Hindlimb muscle (tissue), 1 donor: ENCODE measurements around the gene EHHADH. TPM values are rescaled to one million over a fixed set of nuclear protein-coding genes. Genes with fewer than 3 reads are reported as not detected.
"Not testable (repeated sequence)": the region's sequence is repeated elsewhere in the genome, so short reads cannot be mapped to it uniquely, and the experiment has no call there.

ENCODE experiments used
- DNase-seq: peaks from one replicate; pipeline ENCODE4 v3.0.0-alpha.2; 2013
- polyA plus RNA-seq: library from polyadenylated mRNA; unstranded; fragments of 120-200 nt; gene quantifications from one replicate; pipeline ENCODE4 v1.2.1, GENCODE V29; 2013; ENCODE audit not compliant: insufficient read length

Gene EHHADH
- polyA plus RNA-seq, 1 donor = 3.2 TPM

GRCh38 chr3:185251272-185251671, 2.6 kb downstream of the EHHADH start:
- DNase-seq = no peak

GRCh38 chr3:185250653-185251052, 3.2 kb downstream of the EHHADH start:
- no peak for DNase-seq

GRCh38 chr3:185250247-185250646, 3.6 kb downstream of the EHHADH start:
- no peak for DNase-seq

- no peak for DNase-seq
Observed at GRCh38 chr3:185242642-185243041, 11.2 kb downstream of the EHHADH start.

- no peak for DNase-seq
Observed at GRCh38 chr3:185236969-185237368, 16.9 kb downstream of the EHHADH start.

- DNase-seq = no peak
Observed at GRCh38 chr3:185233328-185233727, 20.5 kb downstream of the EHHADH start.

GRCh38 chr3:185226526-185226925, 27.3 kb downstream of the EHHADH start:
- not testable (repeated sequence) for DNase-seq

- DNase-seq = no peak
Observed at GRCh38 chr3:185225523-185225922, 28.3 kb downstream of the EHHADH start.

GRCh38 chr3:185225080-185225479, 28.8 kb downstream of the EHHADH start:
- no peak for DNase-seq

- DNase-seq = no peak
Observed at GRCh38 chr3:185221203-185221602, 32.6 kb downstream of the EHHADH start.

- DNase-seq = no peak
Observed at GRCh38 chr3:185216607-185216958, 37.3 kb downstream of the EHHADH start.

- no peak for DNase-seq
Observed at GRCh38 chr3:185215873-185216606, 37.8 kb downstream of the EHHADH start.

GRCh38 chr3:185212559-185212958, 41.3 kb downstream of the EHHADH start:
- no peak for DNase-seq

GRCh38 chr3:185212086-185212485, 41.8 kb downstream of the EHHADH start:
- no peak for DNase-seq

- DNase-seq = no peak
Observed at GRCh38 chr3:185210621-185211142, 43.2 kb downstream of the EHHADH start.

GRCh38 chr3:185208823-185209222, 45.0 kb downstream of the EHHADH start:
- DNase-seq = no peak

- no peak for DNase-seq
Observed at GRCh38 chr3:185207931-185208746, 45.7 kb downstream of the EHHADH start.

- peak; percentile 24 for DNase-seq
Observed at GRCh38 chr3:185207481-185207880, 46.4 kb downstream of the EHHADH start.

GRCh38 chr3:185205865-185206264, 48.0 kb downstream of the EHHADH start:
- DNase-seq = no peak

GRCh38 chr3:185204894-185205293, 49.0 kb downstream of the EHHADH start:
- no peak for DNase-seq

GRCh38 chr3:185200639-185201038, 53.2 kb downstream of the EHHADH start:
- no peak for DNase-seq

- DNase-seq = no peak
Observed at GRCh38 chr3:185199671-185200070, 54.2 kb downstream of the EHHADH start.

GRCh38 chr3:185199206-185199605, 54.6 kb downstream of the EHHADH start:
- no peak for DNase-seq

- DNase-seq = no peak
Observed at GRCh38 chr3:185197068-185197467, 56.8 kb downstream of the EHHADH start.
